ENCODE measurements around the gene TXNDC11. TPM values are rescaled to one million over a fixed set of nuclear protein-coding genes. Genes with fewer than 3 reads are reported as not detected.

Gene TXNDC11
- total RNA-seq, 6 experiments from 2014 or later = 38.8 to 49.0 (median 44.4) TPM

- H3K9me3 Mint-ChIP-seq = no peaks in the 10 kb centered on the region
- TF ChIP-seq CTCF (IDR thresholded peaks at IDR 0.05) = no peak
- no peak overlapping the region for H3K4me3 Mint-ChIP-seq
- DNase-seq = no peak
- no peaks in the 10 kb centered on the region for H3K36me3 Mint-ChIP-seq (ENCODE audit: low read depth)
- H3K27ac Mint-ChIP-seq = no peak overlapping the region
- H3K4me1 Mint-ChIP-seq (ENCODE audit: low read depth) = peaks cover 56% of the 10 kb centered on the region
- H3K27me3 Mint-ChIP-seq (ENCODE audit: insufficient read depth) = peaks cover 2% of the 10 kb centered on the region
Observed at GRCh38 chr16:11636172-11636721, 106.4 kb downstream of the TXNDC11 start.

- no peaks in the 10 kb centered on the region for H3K36me3 Mint-ChIP-seq (ENCODE audit: low read depth)
- no peak for DNase-seq
- H3K4me3 Mint-ChIP-seq = no peak overlapping the region
- peaks cover 50% of the 10 kb centered on the region for H3K4me1 Mint-ChIP-seq (ENCODE audit: low read depth)
- H3K9me3 Mint-ChIP-seq = no peaks in the 10 kb centered on the region
- no peak overlapping the region for H3K27ac Mint-ChIP-seq
- TF ChIP-seq CTCF (IDR thresholded peaks at IDR 0.05) = no peak
- H3K27me3 Mint-ChIP-seq (ENCODE audit: insufficient read depth) = peaks cover 2% of the 10 kb centered on the region
Observed at GRCh38 chr16:11635679-11636171, 106.9 kb downstream of the TXNDC11 start.

GRCh38 chr16:11635113-11635652, 107.5 kb downstream of the TXNDC11 start:
- peaks cover 45% of the 10 kb centered on the region for H3K4me1 Mint-ChIP-seq (ENCODE audit: low read depth)
- no peaks in the 10 kb centered on the region; the same call in 1 of the 2 replicates for H3K27me3 Mint-ChIP-seq (ENCODE audit: insufficient read depth)
- no peaks in the 10 kb centered on the region for H3K9me3 Mint-ChIP-seq
- no peak overlapping the region for H3K27ac Mint-ChIP-seq
- no peak for TF ChIP-seq CTCF (IDR thresholded peaks at IDR 0.05)
- DNase-seq = no peak
- H3K4me3 Mint-ChIP-seq = no peak overlapping the region
- H3K36me3 Mint-ChIP-seq (ENCODE audit: low read depth) = no peaks in the 10 kb centered on the region

GRCh38 chr16:11634312-11634711, 108.3 kb downstream of the TXNDC11 start:
- H3K27me3 Mint-ChIP-seq (ENCODE audit: insufficient read depth) = no peaks in the 10 kb centered on the region
- DNase-seq = no peak
- H3K9me3 Mint-ChIP-seq = no peaks in the 10 kb centered on the region
- TF ChIP-seq CTCF (IDR thresholded peaks at IDR 0.05) = no peak
- peaks cover 41% of the 10 kb centered on the region for H3K4me1 Mint-ChIP-seq (ENCODE audit: low read depth)
- no peak overlapping the region for H3K27ac Mint-ChIP-seq
- H3K4me3 Mint-ChIP-seq = no peak overlapping the region
- no peaks in the 10 kb centered on the region for H3K36me3 Mint-ChIP-seq (ENCODE audit: low read depth)

GRCh38 chr16:11633113-11633512, 109.5 kb downstream of the TXNDC11 start:
- no peak for DNase-seq
- Mint-ChIP-seq H3K27me3 (ENCODE audit: insufficient read depth) (no peaks in the 10 kb centered on the region), H3K36me3 (ENCODE audit: low read depth) (no peaks in the 10 kb centered on the region), H3K27ac (peak overlapping the region; percentile 91), H3K4me1 (ENCODE audit: low read depth) (peaks cover 43% of the 10 kb centered on the region), H3K4me3 (peak overlapping the region; percentile 61), H3K9me3 (no peaks in the 10 kb centered on the region)
- TF ChIP-seq CTCF (IDR thresholded peaks at IDR 0.05) = no peak
